ENCODE measurements around the gene CEP85L. TPM values are rescaled to one million over a fixed set of nuclear protein-coding genes. Genes with fewer than 3 reads are reported as not detected.
A peak's percentile ranks its signal among the peaks of the same experiment; 100 is the strongest.

The CEP85L gene
- total RNA-seq, 2 donors from 2014 or later: 32.3 to 46.2 TPM

DNA sequence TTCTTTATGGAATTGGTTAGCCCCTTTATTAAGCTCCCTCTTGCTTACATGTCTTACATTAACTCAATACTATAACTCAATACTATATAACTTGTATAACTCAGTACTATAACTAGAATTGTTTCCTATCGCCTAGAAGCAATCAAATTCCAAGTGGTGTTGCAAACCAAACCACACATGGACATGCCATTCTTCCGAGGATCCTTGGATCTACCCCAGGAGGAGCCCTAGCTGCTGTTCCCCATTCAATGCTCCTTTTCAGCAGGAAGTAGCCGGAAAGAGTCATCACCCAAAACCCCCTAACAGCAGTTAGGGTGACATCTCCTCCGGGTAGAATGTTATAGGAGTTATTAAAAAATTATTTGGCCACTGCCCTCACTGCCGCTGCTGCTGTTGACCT lies 62.8 kb downstream of the CEP85L start:
- no peaks in the 10 kb centered on the region for H3K27me3 Mint-ChIP-seq
- no peak for ATAC-seq (replicated peaks)
- peaks cover 18% of the 10 kb centered on the region for H3K4me1 Mint-ChIP-seq
- H3K9me3 Mint-ChIP-seq: no peaks in the 10 kb centered on the region
- H3K27ac Mint-ChIP-seq: no peak overlapping the region
- no peak overlapping the region for H3K4me3 Mint-ChIP-seq
- H3K36me3 Mint-ChIP-seq (ENCODE audit: low read depth): peaks cover 15% of the 10 kb centered on the region

DNA sequence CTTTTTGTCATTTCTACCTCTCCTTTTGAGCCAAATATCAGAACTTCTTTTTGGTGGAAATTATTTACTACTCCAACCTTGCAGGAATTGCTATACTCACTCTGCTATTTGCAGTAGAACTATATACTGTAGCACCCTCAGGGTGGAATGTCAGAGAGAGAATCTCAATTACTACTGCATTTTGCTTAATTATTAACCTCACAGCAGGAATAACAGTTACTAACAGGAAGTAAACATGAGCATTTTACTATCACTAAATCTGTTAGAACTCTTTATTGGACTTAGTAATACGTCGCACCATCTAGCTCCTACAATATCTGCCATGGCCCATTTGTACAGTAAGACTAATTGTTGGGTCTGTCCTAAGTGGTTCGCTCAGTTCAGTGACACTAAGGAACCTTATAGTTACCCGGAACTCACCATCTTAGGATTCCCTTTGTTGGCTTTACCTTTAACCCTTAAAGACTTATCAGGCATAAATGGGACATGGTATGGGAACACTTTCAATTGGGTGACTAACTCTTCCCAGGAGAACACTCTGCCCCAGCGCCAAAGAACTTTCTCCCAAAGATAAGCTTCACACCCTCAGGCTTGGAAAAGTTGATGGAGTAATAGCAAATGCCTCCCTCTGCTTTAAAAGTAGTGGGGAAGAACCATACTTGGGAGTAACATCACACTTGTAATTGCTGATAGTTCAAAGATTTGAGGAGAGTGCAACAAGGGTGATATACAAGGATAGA lies 64.5 kb downstream of the CEP85L start:
- Mint-ChIP-seq H3K27me3 (no peaks in the 10 kb centered on the region), H3K4me3 (no peak overlapping the region), H3K36me3 (ENCODE audit: low read depth) (peaks cover 21% of the 10 kb centered on the region), H3K9me3 (no peaks in the 10 kb centered on the region), H3K4me1 (peaks cover 17% of the 10 kb centered on the region), H3K27ac (peak overlapping the region; percentile 29)
- no peak for ATAC-seq (replicated peaks)

DNA sequence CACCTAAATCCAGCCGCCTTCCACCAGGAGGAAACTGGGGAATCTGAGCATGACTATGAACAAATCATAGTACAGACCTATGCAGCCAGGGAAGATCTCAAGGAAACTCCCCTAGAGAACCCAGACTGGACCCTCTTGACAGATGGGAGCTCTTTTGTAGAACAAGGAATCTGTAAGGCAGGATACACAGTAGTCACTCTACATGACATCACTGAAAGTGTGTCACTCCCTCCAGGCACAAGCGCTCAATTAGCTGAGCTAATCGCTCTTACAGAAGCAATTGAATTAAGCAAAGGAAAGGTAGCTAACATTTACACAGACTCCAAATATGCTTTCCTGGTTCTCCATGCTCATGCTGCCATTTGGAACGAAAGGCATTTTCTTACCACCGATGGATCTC lies 66.5 kb downstream of the CEP85L start:
- H3K27me3 Mint-ChIP-seq: no peaks in the 10 kb centered on the region
- H3K4me1 Mint-ChIP-seq: peaks cover 16% of the 10 kb centered on the region
- H3K36me3 Mint-ChIP-seq (ENCODE audit: low read depth): peaks cover 20% of the 10 kb centered on the region
- H3K27ac Mint-ChIP-seq: no peak overlapping the region
- ATAC-seq (replicated peaks): no peak
- peaks cover 9% of the 10 kb centered on the region for H3K9me3 Mint-ChIP-seq
- no peak overlapping the region for H3K4me3 Mint-ChIP-seq

DNA sequence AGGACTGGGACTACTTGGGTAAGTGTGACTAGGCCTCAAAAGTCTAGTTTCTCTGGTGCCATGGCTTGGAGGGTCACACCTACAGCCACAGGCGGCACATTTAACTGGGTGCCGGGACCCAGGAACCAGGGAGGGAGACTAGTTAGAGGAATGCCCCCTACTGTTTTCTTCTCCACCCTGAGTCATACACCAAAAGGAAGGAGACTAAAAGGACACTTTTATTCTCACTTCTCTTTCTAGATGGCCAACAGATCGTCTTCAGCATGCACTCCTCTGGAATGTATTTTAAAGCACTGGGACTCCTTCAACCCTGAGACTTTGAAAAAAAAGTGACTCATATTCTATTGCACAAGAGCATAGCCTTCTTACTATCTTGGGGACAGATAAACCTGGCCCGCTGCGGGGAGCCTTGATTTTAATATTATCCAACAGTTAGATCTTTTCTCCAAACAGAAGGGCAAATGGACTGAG lies 69.9 kb downstream of the CEP85L start:
- Mint-ChIP-seq H3K9me3 (peaks cover 9% of the 10 kb centered on the region), H3K4me1 (peaks cover 9% of the 10 kb centered on the region), H3K27ac (no peak overlapping the region), H3K4me3 (no peak overlapping the region), H3K36me3 (ENCODE audit: low read depth) (peaks cover 53% of the 10 kb centered on the region), H3K27me3 (no peaks in the 10 kb centered on the region)
- no peak for ATAC-seq (replicated peaks)

DNA sequence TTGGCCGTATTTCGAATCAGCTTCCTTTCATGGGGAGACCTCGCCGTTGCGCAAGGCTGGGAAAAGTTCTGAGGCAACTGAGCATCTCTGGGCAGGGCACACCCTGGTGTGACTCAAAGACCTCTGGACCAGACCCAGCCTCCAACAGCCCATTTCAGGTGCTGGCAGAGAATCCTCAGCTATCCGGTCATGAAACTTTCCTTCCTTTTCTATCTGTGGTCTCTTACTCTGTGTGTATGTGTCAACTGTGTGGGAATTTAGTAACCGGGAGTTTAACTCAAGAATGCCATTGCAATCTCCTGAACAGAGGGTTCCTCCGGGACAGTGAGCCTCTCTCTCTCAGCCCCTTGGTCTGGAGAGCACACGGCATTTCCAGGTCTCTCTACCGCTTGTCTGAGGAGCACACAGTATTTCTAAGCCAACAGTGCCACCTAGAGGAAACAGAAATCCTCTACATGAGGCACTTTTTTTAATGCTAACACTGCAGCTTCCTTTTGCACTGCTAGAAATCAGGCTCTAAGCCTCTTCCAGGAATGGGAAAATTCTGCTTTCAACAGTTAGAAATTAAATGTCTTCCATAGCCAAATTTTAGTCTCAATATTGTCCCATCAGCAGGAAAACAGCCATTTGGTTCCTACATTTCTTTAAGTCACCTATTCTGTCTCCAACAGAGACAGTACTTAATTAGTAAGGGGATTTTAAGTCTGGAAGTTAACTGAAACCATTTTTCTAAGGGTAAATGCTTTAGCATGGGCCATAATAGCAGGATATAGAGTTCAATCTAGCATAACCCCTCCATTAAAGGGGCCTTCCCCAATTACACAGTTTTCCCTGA lies 70.6 kb downstream of the CEP85L start:
- Mint-ChIP-seq H3K4me1 (peaks cover 4% of the 10 kb centered on the region), H3K27me3 (no peaks in the 10 kb centered on the region), H3K36me3 (ENCODE audit: low read depth) (peaks cover 60% of the 10 kb centered on the region), H3K9me3 (peaks cover 13% of the 10 kb centered on the region), H3K4me3 (no peak overlapping the region), H3K27ac (peak overlapping the region; percentile 55)
- peak; percentile 63 for ATAC-seq (replicated peaks)

DNA sequence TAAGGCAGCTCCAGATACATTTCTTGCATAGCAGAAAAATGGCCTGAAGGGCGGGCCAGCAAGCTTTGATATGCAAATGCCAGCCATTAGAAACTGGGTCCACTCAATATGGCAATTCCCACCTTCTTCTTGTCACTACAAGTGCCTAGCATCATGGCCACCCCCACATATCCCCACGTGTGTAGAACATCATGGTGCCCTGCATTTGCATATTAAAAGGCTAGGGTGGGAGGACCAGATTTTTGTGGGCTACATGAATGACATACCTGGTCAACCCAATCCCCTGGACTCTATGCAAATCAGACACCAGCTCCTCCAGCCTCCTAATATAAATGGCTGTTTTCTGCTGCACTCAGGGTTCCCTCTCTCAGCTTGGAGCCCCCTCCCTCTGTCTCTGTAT lies 71.6 kb downstream of the CEP85L start:
- H3K27me3 Mint-ChIP-seq: no peaks in the 10 kb centered on the region
- peaks cover 4% of the 10 kb centered on the region for H3K4me1 Mint-ChIP-seq
- ATAC-seq (replicated peaks): no peak
- peaks cover 70% of the 10 kb centered on the region for H3K36me3 Mint-ChIP-seq (ENCODE audit: low read depth)
- no peak overlapping the region for H3K4me3 Mint-ChIP-seq
- peaks cover 13% of the 10 kb centered on the region for H3K9me3 Mint-ChIP-seq
- no peak overlapping the region for H3K27ac Mint-ChIP-seq

DNA sequence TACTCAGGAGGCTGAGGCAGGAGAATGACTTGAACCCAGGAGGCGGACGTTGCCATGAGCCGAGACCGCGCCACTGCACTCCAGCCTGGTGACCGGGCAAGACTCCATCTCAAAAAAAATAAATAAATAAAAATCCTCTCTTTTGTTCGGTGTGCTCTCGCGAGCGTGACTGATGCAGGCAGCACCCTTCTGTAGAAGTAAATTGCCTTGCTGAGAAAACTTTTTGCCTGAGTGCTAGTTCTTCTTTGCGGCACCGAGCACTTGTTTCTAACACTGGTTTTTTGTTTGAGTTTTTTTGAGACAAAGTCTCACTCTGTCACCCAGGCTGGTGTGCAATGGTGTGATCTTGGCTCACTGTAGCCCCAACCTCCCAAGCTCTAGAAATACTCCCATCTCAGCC lies 72.8 kb downstream of the CEP85L start:
- Mint-ChIP-seq H3K36me3 (ENCODE audit: low read depth) (peaks cover 81% of the 10 kb centered on the region), H3K4me3 (no peak overlapping the region), H3K4me1 (peaks cover 9% of the 10 kb centered on the region), H3K27ac (no peak overlapping the region), H3K9me3 (peaks cover 20% of the 10 kb centered on the region), H3K27me3 (no peaks in the 10 kb centered on the region)
- no peak for ATAC-seq (replicated peaks)

DNA sequence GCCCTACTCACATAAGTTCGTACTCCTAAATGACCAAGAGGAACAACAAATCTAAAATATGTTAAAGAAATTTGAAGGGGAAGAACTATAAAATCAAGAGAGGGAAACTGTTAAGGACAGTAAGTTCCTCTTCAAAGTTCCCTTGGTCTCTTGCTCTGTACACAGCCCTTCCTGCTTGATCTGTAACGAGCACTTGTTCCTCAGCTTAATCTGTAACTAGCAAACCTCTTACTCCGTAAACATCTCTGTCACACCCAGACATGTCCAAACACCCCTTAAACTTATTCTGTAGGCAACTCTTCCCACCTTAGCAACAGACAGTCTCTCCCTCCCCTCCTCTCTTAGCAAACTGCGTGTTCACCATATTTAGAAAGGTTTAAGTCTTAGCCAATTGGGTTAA lies 73.4 kb downstream of the CEP85L start:
- Mint-ChIP-seq H3K27me3 (no peaks in the 10 kb centered on the region), H3K27ac (no peak overlapping the region), H3K4me3 (no peak overlapping the region), H3K36me3 (ENCODE audit: low read depth) (peaks cover 85% of the 10 kb centered on the region), H3K4me1 (peaks cover 9% of the 10 kb centered on the region), H3K9me3 (peaks cover 20% of the 10 kb centered on the region)
- ATAC-seq (replicated peaks): no peak

DNA sequence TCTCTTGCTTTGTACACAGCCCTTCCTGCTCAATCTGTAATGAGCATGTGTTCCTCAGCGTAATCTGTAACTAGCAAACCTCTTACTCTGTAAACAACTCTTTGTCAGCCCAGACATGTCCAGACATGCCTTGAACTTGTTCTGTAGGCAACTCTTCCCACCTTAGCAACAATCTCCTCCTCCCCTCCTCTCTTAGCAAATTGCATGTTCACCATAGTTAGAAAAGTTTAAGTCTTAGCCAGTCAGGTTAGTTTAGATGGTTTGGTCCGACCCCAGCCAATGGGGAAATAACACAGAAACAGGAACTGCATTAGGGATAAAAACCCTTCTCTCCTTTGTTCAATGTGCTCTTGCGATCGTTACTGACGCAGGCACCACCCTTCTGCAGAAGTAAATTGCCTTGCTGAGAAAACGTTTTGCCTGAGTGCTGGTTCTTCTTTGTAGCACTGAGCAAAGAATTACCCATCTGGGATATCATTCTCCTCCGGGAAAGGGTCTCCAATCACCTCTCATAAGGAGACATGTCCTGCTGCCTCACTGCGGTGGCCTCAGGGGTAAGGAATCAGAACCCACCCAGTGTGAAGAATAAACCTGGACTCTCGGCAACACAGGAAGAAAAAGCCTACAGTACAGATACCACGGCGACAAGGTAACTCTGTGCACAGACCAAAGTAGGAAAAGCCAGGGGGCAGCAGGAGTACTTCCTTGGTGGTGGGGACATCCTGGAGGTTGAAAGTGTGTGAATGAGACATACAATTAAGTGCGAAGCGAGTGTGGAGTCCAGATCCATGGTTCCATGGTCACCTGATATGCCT lies 77.1 kb downstream of the CEP85L start:
- H3K4me1 Mint-ChIP-seq: peaks cover 15% of the 10 kb centered on the region
- peaks cover 11% of the 10 kb centered on the region for H3K9me3 Mint-ChIP-seq
- H3K4me3 Mint-ChIP-seq: peak overlapping the region; percentile 26
- ATAC-seq (replicated peaks): peak; percentile 62
- H3K36me3 Mint-ChIP-seq (ENCODE audit: low read depth): peaks cover 59% of the 10 kb centered on the region
- H3K27ac Mint-ChIP-seq: peak overlapping the region; percentile 76
- H3K27me3 Mint-ChIP-seq: no peaks in the 10 kb centered on the region

DNA sequence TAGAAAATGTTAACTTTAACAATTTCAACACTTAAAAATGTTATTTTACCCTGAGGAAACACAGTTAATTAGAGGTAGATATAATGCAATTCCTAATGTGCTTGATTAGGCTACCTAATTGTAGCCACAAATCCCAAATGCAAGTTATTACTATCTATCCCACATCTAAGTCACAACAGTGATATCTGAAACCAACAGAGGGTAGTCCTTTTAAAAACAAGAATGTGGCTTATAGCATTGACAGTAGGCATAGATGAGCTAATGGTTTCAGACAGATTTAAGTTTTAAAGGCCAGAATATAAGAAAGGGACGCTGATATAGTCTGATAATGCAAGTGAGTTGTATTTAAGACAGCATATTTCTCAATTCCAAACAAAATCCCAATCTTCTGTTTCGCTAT lies 80.3 kb downstream of the CEP85L start:
- Mint-ChIP-seq H3K27me3 (no peaks in the 10 kb centered on the region), H3K4me1 (peaks cover 19% of the 10 kb centered on the region), H3K27ac (no peak overlapping the region), H3K36me3 (ENCODE audit: low read depth) (peaks cover 33% of the 10 kb centered on the region), H3K9me3 (peaks cover 10% of the 10 kb centered on the region), H3K4me3 (no peak overlapping the region)
- ATAC-seq (replicated peaks): no peak

DNA sequence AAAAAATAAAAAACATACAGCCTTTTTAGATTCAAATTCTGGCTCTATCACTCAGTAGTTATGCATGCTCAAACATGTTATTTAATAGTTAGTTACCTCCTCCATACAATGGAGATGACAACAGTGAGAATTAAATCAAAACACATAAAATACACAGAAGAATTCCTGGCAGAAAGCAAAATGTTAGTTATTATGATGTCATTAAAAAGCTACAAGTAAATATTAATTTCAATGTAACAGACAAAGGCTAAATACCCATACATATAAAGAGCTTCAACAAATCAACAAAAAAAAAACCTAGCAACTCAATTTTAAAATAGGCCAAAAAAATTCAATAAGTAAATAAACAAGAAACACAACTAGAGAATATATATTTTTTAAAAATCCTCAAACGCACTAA lies 81.9 kb downstream of the CEP85L start:
- H3K27ac Mint-ChIP-seq: no peak overlapping the region
- no peak overlapping the region for H3K4me3 Mint-ChIP-seq
- H3K27me3 Mint-ChIP-seq: no peaks in the 10 kb centered on the region
- no peak for ATAC-seq (replicated peaks)
- peaks cover 27% of the 10 kb centered on the region for H3K4me1 Mint-ChIP-seq
- peaks cover 7% of the 10 kb centered on the region for H3K9me3 Mint-ChIP-seq
- H3K36me3 Mint-ChIP-seq (ENCODE audit: low read depth): peaks cover 32% of the 10 kb centered on the region

DNA sequence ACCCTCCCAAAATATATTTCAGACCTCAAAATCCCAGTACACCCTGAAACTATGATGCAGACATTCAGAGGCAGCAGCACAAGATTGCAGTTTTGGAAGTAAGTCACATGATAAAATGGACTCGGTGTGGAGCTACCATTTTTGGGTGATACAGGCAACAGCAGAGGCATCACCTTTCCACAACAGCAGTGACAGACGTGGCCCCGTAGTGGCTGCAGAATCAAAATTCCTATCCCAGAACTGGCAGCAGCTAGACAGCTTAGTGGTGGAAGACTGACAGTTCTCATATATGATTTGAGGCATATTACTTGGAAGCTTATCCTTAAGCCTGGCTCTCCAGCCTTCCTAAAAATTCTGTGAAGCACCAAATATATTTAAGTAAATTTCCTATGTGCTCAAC lies 83.4 kb downstream of the CEP85L start:
- peaks cover 22% of the 10 kb centered on the region for H3K4me1 Mint-ChIP-seq
- H3K27me3 Mint-ChIP-seq: no peaks in the 10 kb centered on the region
- ATAC-seq (replicated peaks): no peak
- no peak overlapping the region for H3K27ac Mint-ChIP-seq
- no peaks in the 10 kb centered on the region for H3K9me3 Mint-ChIP-seq
- H3K4me3 Mint-ChIP-seq: no peak overlapping the region
- peaks cover 23% of the 10 kb centered on the region for H3K36me3 Mint-ChIP-seq (ENCODE audit: low read depth)

DNA sequence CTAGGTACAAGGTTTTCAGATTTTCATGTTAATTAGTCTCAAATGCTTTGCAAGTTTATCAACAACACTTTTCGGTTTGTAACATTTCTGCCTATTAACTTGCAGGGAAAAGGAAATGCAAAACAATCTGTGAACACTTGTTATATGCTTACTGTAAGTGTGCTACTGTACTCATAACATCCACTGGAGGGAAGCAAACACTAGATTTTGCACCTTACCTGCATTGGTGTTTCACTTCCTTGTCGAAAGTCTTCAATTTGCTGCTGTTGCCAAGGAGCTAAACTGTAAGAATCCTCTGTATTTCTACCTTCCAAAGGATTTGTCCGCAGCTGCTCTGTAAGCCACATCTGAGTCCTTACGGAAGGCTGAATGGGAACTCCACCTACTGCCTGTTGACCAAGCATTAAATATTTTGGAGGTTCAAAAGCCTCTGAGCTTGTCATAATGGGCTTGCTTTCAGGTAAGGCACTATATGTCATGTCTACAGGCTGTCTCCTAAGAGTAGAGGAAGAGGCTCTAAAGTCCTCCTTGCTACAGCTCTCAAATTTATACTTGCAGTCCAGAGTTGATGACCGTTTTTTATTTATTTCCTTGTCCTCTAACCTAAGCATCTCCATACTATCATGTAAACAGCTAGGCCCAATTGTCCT lies 86.0 kb downstream of the CEP85L start:
- Mint-ChIP-seq H3K27me3 (no peaks in the 10 kb centered on the region), H3K4me3 (no peak overlapping the region), H3K4me1 (peaks cover 21% of the 10 kb centered on the region), H3K36me3 (ENCODE audit: low read depth) (peaks cover 25% of the 10 kb centered on the region), H3K9me3 (no peaks in the 10 kb centered on the region), H3K27ac (peak overlapping the region; percentile 37)
- peak; percentile 75 for ATAC-seq (replicated peaks)

DNA sequence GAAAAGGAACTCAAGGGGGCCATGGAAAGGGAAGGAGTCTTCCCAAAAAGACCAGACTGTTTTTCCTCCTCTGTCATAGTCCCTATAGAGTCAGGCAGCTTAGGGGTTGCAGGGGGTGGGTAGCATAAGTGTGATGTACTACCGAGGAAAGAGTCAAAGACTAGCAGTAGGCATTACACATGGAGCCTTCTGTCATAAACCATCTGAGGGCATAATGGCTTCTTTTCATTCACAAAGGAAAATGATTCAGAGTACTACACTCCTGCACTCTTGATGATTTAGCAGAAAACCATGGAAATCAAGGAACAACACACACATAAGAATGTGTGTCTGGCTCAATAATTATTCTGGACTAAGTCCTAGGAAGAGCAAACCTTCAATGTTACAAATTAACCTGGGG lies 88.4 kb downstream of the CEP85L start:
- Mint-ChIP-seq H3K27ac (peak overlapping the region; percentile 15), H3K27me3 (no peaks in the 10 kb centered on the region), H3K4me1 (peaks cover 23% of the 10 kb centered on the region), H3K4me3 (no peak overlapping the region), H3K36me3 (ENCODE audit: low read depth) (peaks cover 25% of the 10 kb centered on the region), H3K9me3 (no peaks in the 10 kb centered on the region)
- no peak for ATAC-seq (replicated peaks)
